HFFc6 (cell line): ENCODE data around the gene CALCOCO1. TPM values are rescaled to one million over a fixed set of nuclear protein-coding genes. Genes with fewer than 3 reads are reported as not detected.

ENCODE experiments used
- DNase-seq: peaks from one replicate; pipeline ENCODE4 v3.0.0-alpha.2; 2018
- H3K27ac Mint-ChIP-seq: 2 replicates; pipeline ENCODE4 v1.8.0; 2020; ENCODE audit warnings: mild to moderate bottlenecking, mixed read lengths
- H3K27me3 Mint-ChIP-seq: 2 replicates; pipeline ENCODE4 v1.8.0; 2021; ENCODE audit warnings: mild to moderate bottlenecking, moderate library complexity, mixed read lengths; ENCODE audit not compliant: insufficient read depth
- H3K36me3 Mint-ChIP-seq: 2 replicates; pipeline ENCODE4 v1.8.0; 2021; ENCODE audit warnings: low read depth, mixed read lengths
- H3K4me1 Mint-ChIP-seq: 2 replicates; pipeline ENCODE4 v1.8.0; 2020; ENCODE audit warnings: low read depth, mixed read lengths
- H3K4me3 Mint-ChIP-seq: 2 replicates; pipeline ENCODE4 v1.8.0; 2020; ENCODE audit warnings: mild to moderate bottlenecking, moderate library complexity, mixed read lengths
- H3K9me3 Mint-ChIP-seq: 2 replicates; pipeline ENCODE4 v1.8.0; 2020; ENCODE audit warnings: mild to moderate bottlenecking, mixed read lengths
- CTCF ChIP-seq: fragments of 200-600 bp; sonication (generic); IDR thresholded peaks from 2 replicates; pipeline ENCODE4 v1.5.0; 2021; ENCODE audit warnings: antibody characterized with exemption, mild to moderate bottlenecking
- total RNA-seq, 6 experiments: library from RNA; stranded (reverse); fragmentation: NEBNext Ultra II Directional; extraction: Animal tissue kit (Norgen Biotek cat#: 25700); gene quantifications; 2 replicates in 1 of 6; 3 replicates in 5 of 6; pipeline ENCODE4 v1.2.3, GENCODE V29; 2021

Gene CALCOCO1
- total RNA-seq, 6 experiments from 2014 or later: 77.3 to 99.3 (median 87.2) TPM

- H3K9me3 Mint-ChIP-seq: no peaks in the 10 kb centered on the region
- peaks cover 4% of the 10 kb centered on the region; the same call in 1 of the 2 replicates for H3K4me1 Mint-ChIP-seq
- no peak for DNase-seq
- no peak for TF ChIP-seq CTCF
- peaks cover 11% of the 10 kb centered on the region for H3K27me3 Mint-ChIP-seq
- no peaks in the 10 kb centered on the region for H3K36me3 Mint-ChIP-seq
- no peak within 1 kb of the TSS for H3K27ac Mint-ChIP-seq
- no peak within 1 kb of the TSS; the same call in none of the 2 replicates for H3K4me3 Mint-ChIP-seq
These were observed 24.3 kb upstream of the CALCOCO1 start, which contains the start of gene CISTR for GRCh38 chr12:53751336-53752191. Gene CISTR, minus strand, starts transcription at chr12:53751979.

GRCh38 chr12:53750812-53751335 is 23.6 kb upstream of the CALCOCO1 start:
- Mint-ChIP-seq H3K9me3 (no peaks in the 10 kb centered on the region), H3K27me3 (peaks cover 9% of the 10 kb centered on the region), H3K36me3 (no peaks in the 10 kb centered on the region), H3K4me1 (peaks cover 9% of the 10 kb centered on the region), H3K27ac (no peak overlapping the region), H3K4me3 (no peak overlapping the region; the same call in 1 of the 2 replicates)
- DNase-seq: no peak
- no peak for TF ChIP-seq CTCF

- Mint-ChIP-seq H3K4me1 (peaks cover 9% of the 10 kb centered on the region), H3K36me3 (no peaks in the 10 kb centered on the region), H3K4me3 (no peak overlapping the region; the same call in 1 of the 2 replicates), H3K9me3 (no peaks in the 10 kb centered on the region), H3K27me3 (peaks cover 9% of the 10 kb centered on the region), H3K27ac (no peak overlapping the region)
- TF ChIP-seq CTCF: no peak
- no peak for DNase-seq
These were observed 22.9 kb upstream of the CALCOCO1 start for GRCh38 chr12:53749986-53750811.

- peaks cover 9% of the 10 kb centered on the region for H3K4me1 Mint-ChIP-seq
- no peaks in the 10 kb centered on the region for H3K9me3 Mint-ChIP-seq
- no peak for DNase-seq
- H3K4me3 Mint-ChIP-seq: no peak overlapping the region
- no peak overlapping the region for H3K27ac Mint-ChIP-seq
- peaks cover 21% of the 10 kb centered on the region for H3K27me3 Mint-ChIP-seq
- H3K36me3 Mint-ChIP-seq: no peaks in the 10 kb centered on the region
- TF ChIP-seq CTCF: no peak
These were observed 21.0 kb upstream of the CALCOCO1 start for GRCh38 chr12:53748072-53748840.

- Mint-ChIP-seq H3K9me3 (no peaks in the 10 kb centered on the region), H3K27me3 (peaks cover 26% of the 10 kb centered on the region), H3K4me3 (no peak overlapping the region), H3K36me3 (no peaks in the 10 kb centered on the region), H3K4me1 (peaks cover 9% of the 10 kb centered on the region), H3K27ac (no peak overlapping the region)
- TF ChIP-seq CTCF: no peak
- no peak for DNase-seq
These were observed 19.8 kb upstream of the CALCOCO1 start for GRCh38 chr12:53747095-53747494.
